22Rv1 (cell line): ENCODE data around the gene UCP3.

Experiments used
- CTCF ChIP-seq: fragments of 450-650 bp; IDR thresholded peaks from 2 replicates; pipeline ENCODE4 v1.5.1; 2017; ENCODE audit warnings: mild to moderate bottlenecking
- ZFX ChIP-seq: fragments of 450-650 bp; IDR thresholded peaks from 2 replicates; pipeline ENCODE4 v1.6.1; 2017; ENCODE audit warnings: antibody characterized with exemption, borderline replicate concordance

GRCh38 chr11:73981051-73981805, 27.7 kb downstream of the UCP3 start:
- TF ChIP-seq CTCF (no peak), ZFX (no peak)
